ENCODE data around the gene RERE. TPM values are rescaled to one million over a fixed set of nuclear protein-coding genes. Genes with fewer than 3 reads are reported as not detected.
A peak's percentile ranks its signal among the peaks of the same experiment; 100 is the strongest.

Gene RERE
- total and polyA plus RNA-seq, 2 experiments from 2014 or later = 39.8 to 62.8 TPM

- Histone ChIP-seq H3K4me3 (no peak overlapping the region), H3K9me2 (replicated peaks; ENCODE audit: insufficient read depth) (no peaks in the 10 kb centered on the region), H3K36me3 (replicated peaks; ENCODE audit: insufficient read depth, low read depth) (no peaks in the 10 kb centered on the region), H3K4me1 (ENCODE audit: insufficient read depth) (peaks cover 17% of the 10 kb centered on the region), H2AFZ (no peak overlapping the region), H3K4me2 (no peak overlapping the region), H3K79me2 (peaks cover 65% of the 10 kb centered on the region), H4K20me1 (ENCODE audit: insufficient read depth, poor library complexity, severe bottlenecking) (no peaks in the 10 kb centered on the region), H3K9me3 (ENCODE audit: low read depth) (no peaks in the 10 kb centered on the region), H3K27me3 (no peaks in the 10 kb centered on the region), H3K27ac (no peak overlapping the region)
- TF ChIP-seq EZH2phosphoT487 (IDR thresholded peaks at IDR 0.05; ENCODE audit: low read depth, severe bottlenecking, unreplicated experiment) (no peak), CTCF (IDR thresholded peaks at IDR 0.05; ENCODE audit: poor library complexity) (no peak), EZH2 (IDR thresholded peaks at IDR 0.05; ENCODE audit: borderline replicate concordance) (no peak)
- 89% methylated on average over 2 of the region's 2 CpGs for WGBS (ENCODE audit: low lambda C conversion rate, missing lambda C conversion rate)
- no peak for DNase-seq (ENCODE audit: low spot score)
Measured at GRCh38 chr1:8554956-8555534, 262.4 kb downstream of the RERE start.

GRCh38 chr1:8552820-8553397 lies 264.5 kb downstream of the RERE start:
- Histone ChIP-seq H3K27ac (peak overlapping the region; percentile 78), H3K9me2 (replicated peaks; ENCODE audit: insufficient read depth) (no peaks in the 10 kb centered on the region), H2AFZ (no peak overlapping the region), H3K4me2 (peak overlapping the region; percentile 41), H3K9me3 (ENCODE audit: low read depth) (no peaks in the 10 kb centered on the region), H3K4me1 (ENCODE audit: insufficient read depth) (peaks cover 17% of the 10 kb centered on the region), H3K36me3 (replicated peaks; ENCODE audit: insufficient read depth, low read depth) (no peaks in the 10 kb centered on the region), H3K4me3 (no peak overlapping the region), H3K79me2 (peaks cover 59% of the 10 kb centered on the region), H3K27me3 (no peaks in the 10 kb centered on the region), H4K20me1 (ENCODE audit: insufficient read depth, poor library complexity, severe bottlenecking) (no peaks in the 10 kb centered on the region)
- no peak for DNase-seq (ENCODE audit: low spot score)
- WGBS (ENCODE audit: low lambda C conversion rate, missing lambda C conversion rate) = 93% methylated on average over 21 of the region's 21 CpGs
- TF ChIP-seq EZH2phosphoT487 (IDR thresholded peaks at IDR 0.05; ENCODE audit: low read depth, severe bottlenecking, unreplicated experiment) = no peak
- TF ChIP-seq CTCF (IDR thresholded peaks at IDR 0.05; ENCODE audit: poor library complexity) = no peak
- TF ChIP-seq EZH2 (IDR thresholded peaks at IDR 0.05; ENCODE audit: borderline replicate concordance) = no peak

GRCh38 chr1:8551613-8552489 lies 265.6 kb downstream of the RERE start:
- Histone ChIP-seq H3K4me2 (peak overlapping the region; percentile 41), H3K9me2 (replicated peaks; ENCODE audit: insufficient read depth) (no peaks in the 10 kb centered on the region), H3K4me3 (no peak overlapping the region), H3K27ac (peak overlapping the region; percentile 78), H3K79me2 (peaks cover 55% of the 10 kb centered on the region), H3K27me3 (no peaks in the 10 kb centered on the region), H3K4me1 (ENCODE audit: insufficient read depth) (peaks cover 17% of the 10 kb centered on the region), H2AFZ (no peak overlapping the region), H3K9me3 (ENCODE audit: low read depth) (no peaks in the 10 kb centered on the region), H3K36me3 (replicated peaks; ENCODE audit: insufficient read depth, low read depth) (no peaks in the 10 kb centered on the region), H4K20me1 (ENCODE audit: insufficient read depth, poor library complexity, severe bottlenecking) (no peaks in the 10 kb centered on the region)
- DNase-seq (ENCODE audit: low spot score) = peak; percentile 44
- 42% methylated on average over 6 of the region's 6 CpGs for WGBS (ENCODE audit: low lambda C conversion rate, missing lambda C conversion rate)
- TF ChIP-seq EZH2 (IDR thresholded peaks at IDR 0.05; ENCODE audit: borderline replicate concordance) (no peak), CTCF (IDR thresholded peaks at IDR 0.05; ENCODE audit: poor library complexity) (no peak), EZH2phosphoT487 (IDR thresholded peaks at IDR 0.05; ENCODE audit: low read depth, severe bottlenecking, unreplicated experiment) (no peak)

Data from hepatocyte (in vitro differentiated cells).